ENCODE data around the gene GLT6D1. TPM values are rescaled to one million over a fixed set of nuclear protein-coding genes. Genes with fewer than 3 reads are reported as not detected.

GLT6D1 gene
- total and polyA plus RNA-seq, 2 of the 8 experiments (the other 6 are each of a cell fraction or from before 2014, with no cell fraction given): 1.3 to 2.1 TPM

GRCh38 chr9:135613946-135614805 lies 25.2 kb downstream of the GLT6D1 start:
- no peak overlapping the region for H3K18ac ChIP-seq (ENCODE audit: extremely low read depth, low read length)
- H3K9ac ChIP-seq (replicated peaks in 1 of 4; ENCODE audit: extremely low read depth in 1 of 4, low read depth in 3 of 4, low read length in 3 of 4): no peak overlapping the region
- peaks cover 10 to 14% of the 10 kb centered on the region in 2 experiments for H3K9me3 ChIP-seq (ENCODE audit: insufficient read depth in 2 of 2, low read depth in 1 of 2, low read length in 1 of 2)
- H3K23me2 ChIP-seq (ENCODE audit: low read depth, low read length): peaks cover 4% of the 10 kb centered on the region; the same call in 1 of the 2 replicates
- H3K36me3 ChIP-seq (ENCODE audit: control insufficient read depth in 2 of 4, insufficient read depth in 4 of 4, low read length in 3 of 4): no peaks in the 10 kb centered on the region; a peak in 1 of 8 replicates
- H3K56ac ChIP-seq (replicated peaks; ENCODE audit: insufficient read length, low read depth, low read length): no peak overlapping the region
- H4K20me1 ChIP-seq (replicated peaks in 1 of 2; ENCODE audit: control insufficient read depth in 1 of 2, insufficient read depth in 2 of 2, low read length in 2 of 2): no peaks in the 10 kb centered on the region
- H2BK120ac ChIP-seq (replicated peaks; ENCODE audit: low read depth, low read length): no peak overlapping the region
- no peak overlapping the region for H2AFZ ChIP-seq (ENCODE audit: low read length)
- no peak overlapping the region for H3K14ac ChIP-seq (ENCODE audit: insufficient read length)
- CTCF ChIA-PET (ENCODE audit: partially characterized antibody): interaction anchor here (0.7 to 5.0 kb wide), 3 partner anchors 11 to 925 kb away, joined by 3 to 59 read pairs (median 3); no protein-coding TSS in a partner anchor
- H3K27ac ChIP-seq (ENCODE audit: low read depth, low read length): no peak overlapping the region
- no peak overlapping the region for H4K91ac ChIP-seq (replicated peaks; ENCODE audit: insufficient read length, low read length)
- no peak for DNase-seq (ENCODE audit: low read depth in 1 of 2, low spot score in 2 of 2)
- H3K4me2 ChIP-seq (ENCODE audit: insufficient read depth in 1 of 2, low read depth in 2 of 2, low read length in 2 of 2): no peak overlapping the region
- peaks cover 0 to 1% (median 0%) of the 10 kb centered on the region in 4 experiments; a peak in 1 of 7 replicates for H3K4me1 ChIP-seq (replicated peaks in 1 of 4; ENCODE audit: control insufficient read depth in 3 of 4, insufficient read depth in 4 of 4, low read length in 3 of 4)
- POLR2A ChIA-PET (ENCODE audit: partially characterized antibody): no interaction called here
- H2AK5ac ChIP-seq (ENCODE audit: low read depth, low read length): no peak overlapping the region
- no peak overlapping the region for H4K8ac ChIP-seq (ENCODE audit: extremely low read depth, insufficient read depth, low read length)
- no peaks in the 10 kb centered on the region for H3K27me3 ChIP-seq (replicated peaks in 1 of 4; ENCODE audit: control insufficient read depth in 3 of 4, extremely low read depth in 1 of 4, insufficient read depth in 3 of 4, low read length in 3 of 4)
- no peak for FAIRE-seq
- H3K4ac ChIP-seq (replicated peaks; ENCODE audit: insufficient read length, low read depth, low read length): no peak overlapping the region
- H2BK5ac ChIP-seq (ENCODE audit: low read depth, low read length): no peak overlapping the region
- 0 out of 2 replicates have a peak overlapping the region, but pooled peaks have one; percentile 46 for H2BK15ac ChIP-seq (ENCODE audit: low read length)
- no peaks in the 10 kb centered on the region for H3K79me1 ChIP-seq (ENCODE audit: low read depth, low read length)
- 97% methylated on average over 13 of the region's 34 CpGs; no CpG with 5 or more reads in 1 of the 2 experiments for WGBS, 2 experiments (ENCODE audit: extremely low coverage in 1 of 2, insufficient coverage in 1 of 2, insufficient read length in 1 of 2, insufficient replicate concordance in 2 of 2, low coverage in 1 of 2, low lambda C conversion rate in 2 of 2, missing lambda C conversion rate in 1 of 2)
- no peak overlapping the region for H3K23ac ChIP-seq (ENCODE audit: insufficient read length)
- no peaks in the 10 kb centered on the region for H3K79me2 ChIP-seq (ENCODE audit: control insufficient read depth in 1 of 2, insufficient read depth in 2 of 2, low read length in 2 of 2)
- no peak overlapping the region for H3K4me3 ChIP-seq (ENCODE audit: extremely low read depth in 1 of 4, insufficient read depth in 2 of 4, low read depth in 3 of 4, low read length in 4 of 4)
- H2BK20ac ChIP-seq (ENCODE audit: low read length): no peak overlapping the region
- no peak overlapping the region for H4K5ac ChIP-seq (ENCODE audit: insufficient read length, low read depth, low read length)
- H2BK12ac ChIP-seq (ENCODE audit: low read depth, low read length): no peak overlapping the region
- TF ChIP-seq TAF7 (optimal IDR thresholded peaks at IDR 0.05; ENCODE audit: borderline replicate concordance, low read depth, low read length) (no peak), FOSL1 (IDR thresholded peaks at IDR 0.05; ENCODE audit: insufficient read depth, low read depth, low read length) (no peak), SRF (IDR thresholded peaks at IDR 0.05; ENCODE audit: low read depth, low read length) (no peak), KDM1A (IDR thresholded peaks at IDR 0.05; ENCODE audit: borderline replicate concordance, low read length) (no peak), ASH2L (IDR thresholded peaks at IDR 0.05; ENCODE audit: low read length) (no peak), BCL11A (IDR thresholded peaks at IDR 0.05; ENCODE audit: low read depth in 2 of 2, low read length in 2 of 2) (no peak), CEBPB (IDR thresholded peaks at IDR 0.05; ENCODE audit: low read depth, low read length) (no peak)

Measured in H1 (cell line).